ENCODE measurements around the gene TRIM31. TPM values are rescaled to one million over a fixed set of nuclear protein-coding genes. Genes with fewer than 3 reads are reported as not detected.

The TRIM31 gene
- total RNA-seq, 1 experiment from 2014 or later, result not detected

GRCh38 chr6:30149234-30149633 is 36.3 kb upstream of the TRIM31 start:
- peaks cover 10 to 12% of the 10 kb centered on the region in 2 experiments for H3K4me1 Mint-ChIP-seq
- Histone ChIP-seq H3K27ac (ENCODE audit: insufficient read length, low read depth, low read length) (no peak overlapping the region), H2BK20ac (ENCODE audit: low read depth, low read length, poor library complexity, severe bottlenecking) (no peak overlapping the region), H3K4me1 (ENCODE audit: insufficient read depth, low read length) (peaks cover 3% of the 10 kb centered on the region; the same call in 1 of the 2 replicates), H4K5ac (ENCODE audit: insufficient read length, low read depth, low read length) (no peak overlapping the region), H3K79me1 (ENCODE audit: insufficient read depth, low read depth, low read length, poor library complexity, severe bottlenecking) (no peaks in the 10 kb centered on the region), H3K79me2 (ENCODE audit: insufficient read depth, low read length) (no peaks in the 10 kb centered on the region), H2BK5ac (ENCODE audit: insufficient read length, low read length) (no peak overlapping the region), H3K14ac (ENCODE audit: insufficient read depth, low read length) (no peak overlapping the region), H2AFZ (ENCODE audit: low read length) (no peak overlapping the region), H3K23ac (ENCODE audit: insufficient read length, low read depth, low read length) (no peak overlapping the region), H3K56ac (ENCODE audit: insufficient read length, low read depth, low read length) (no peak overlapping the region), H2AK5ac (ENCODE audit: insufficient read length, low read length) (no peak overlapping the region), H4K8ac (replicated peaks; ENCODE audit: insufficient read length, low read depth, low read length) (no peak overlapping the region), H4K20me1 (ENCODE audit: control insufficient read depth, insufficient read depth, insufficient read length) (no peaks in the 10 kb centered on the region), H3K4me2 (ENCODE audit: insufficient read depth, insufficient read length, low read length) (no peak overlapping the region), H3T11ph (ENCODE audit: low read length) (no peak overlapping the region), H3K27me3 (ENCODE audit: insufficient read depth, low read length) (no peaks in the 10 kb centered on the region), H3K18ac (ENCODE audit: insufficient read length, low read depth, low read length) (no peak overlapping the region), H3K9me3 (ENCODE audit: control insufficient read depth, low read depth, low read length) (no peaks in the 10 kb centered on the region), H3K23me2 (ENCODE audit: insufficient read length, low read depth, low read length, poor library complexity, severe bottlenecking) (no peaks in the 10 kb centered on the region), H3K4ac (ENCODE audit: low read depth, low read length) (no peak overlapping the region), H4K91ac (ENCODE audit: insufficient read length, low read depth, low read length) (no peak overlapping the region), H2BK120ac (ENCODE audit: low read depth, low read length, poor library complexity, severe bottlenecking) (no peak overlapping the region), H3K9ac (ENCODE audit: extremely low read depth, insufficient read length, low read length) (no peak overlapping the region), H2BK15ac (ENCODE audit: low read depth, low read length) (no peak overlapping the region), H2BK12ac (ENCODE audit: insufficient read length, low read depth, low read length) (no peak overlapping the region)
- WGBS (ENCODE audit: extremely low coverage, insufficient read length, low lambda C conversion rate), result no CpG with 5 or more reads among the region's 3 CpGs
- no peak for DNase-seq
- no peak overlapping the region for H3K27ac Mint-ChIP-seq
- H3K36me3 Mint-ChIP-seq (ENCODE audit: insufficient read depth in 1 of 3, low read depth in 3 of 3), result no peaks in the 10 kb centered on the region
- H3K27me3 Mint-ChIP-seq (ENCODE audit: low read depth), result peaks cover 51% of the 10 kb centered on the region
- H3K9me3 Mint-ChIP-seq, result no peaks in the 10 kb centered on the region
- TF ChIP-seq CTCF (conservative IDR thresholded peaks at IDR 0.05), result no peak
- no peak overlapping the region for H3K4me3 Mint-ChIP-seq
